Colonic mucosa (tissue), 4 donors: ENCODE data around the gene LENEP. TPM values are rescaled to one million over a fixed set of nuclear protein-coding genes. Genes with fewer than 3 reads are reported as not detected.

Experiments
- DNase-seq: peaks from one replicate; pipeline ENCODE4 v3.0.0-alpha.2; 2020
- H3K27ac ChIP-seq: fragments of 200-600 bp; one replicate; pipeline ENCODE4 v1.8.0; 2021
- H3K27me3 ChIP-seq: fragments of 200-600 bp; one replicate; pipeline ENCODE4 v1.8.0; 2021
- H3K36me3 ChIP-seq: fragments of 200-600 bp; one replicate; pipeline ENCODE4 v1.8.0; 2021
- H3K4me1 ChIP-seq: fragments of 200-600 bp; one replicate; pipeline ENCODE4 v1.8.0; 2021; ENCODE audit warnings: mild to moderate bottlenecking
- H3K4me3 ChIP-seq: fragments of 200-600 bp; one replicate; pipeline ENCODE4 v1.8.0; 2021
- H3K9ac ChIP-seq, 2 donors: one replicate each; pipeline ENCODE4 v1.7.0; 2013; ENCODE audit warnings: control low read depth in 2 of 2, low read depth in 2 of 2, low read length in 2 of 2
- H3K9me3 ChIP-seq: fragments of 200-600 bp; one replicate; pipeline ENCODE4 v1.8.0; 2021
- intact Hi-C: fragments of 100-400 bp; cut with DNase I; formaldehyde crosslinking; loops from one replicate; pipeline ENCODE4 v1.14.1; 2022
- total RNA-seq, 2 donors: library from RNA; stranded (reverse); fragmentation: NEBNext Ultra II Directional in 1 of 2; extraction: Animal tissue kit (Norgen Biotek cat#: 25700) in 1 of 2; gene quantifications; one replicate each; pipeline ENCODE4 v1.2.1, GENCODE V29; 2021
- TF ChIP-seq, protein P1 (sequence below): fragments of 200-600 bp; IDR thresholded peaks from one replicate; pipeline ENCODE4 v1.8.0; 2022; ENCODE audit warnings: antibody characterized with exemption, mild to moderate bottlenecking
- donor health status: healthy.
- donor health status: DM: no; HTN: no; CAD: no.
- donor health status: DM: no; HTN: no; CAD: no.

The LENEP gene
- total RNA-seq, 2 donors from 2014 or later: not detected

- H3K9ac ChIP-seq: peak overlapping the region; percentile 58 to 94
- peak; percentile 66 for DNase-seq
- peaks cover 8% of the 10 kb centered on the region for H3K4me1 ChIP-seq
- no peaks in the 10 kb centered on the region for H3K36me3 ChIP-seq
- no peaks in the 10 kb centered on the region for H3K9me3 ChIP-seq
- TF ChIP-seq, protein P1, sequence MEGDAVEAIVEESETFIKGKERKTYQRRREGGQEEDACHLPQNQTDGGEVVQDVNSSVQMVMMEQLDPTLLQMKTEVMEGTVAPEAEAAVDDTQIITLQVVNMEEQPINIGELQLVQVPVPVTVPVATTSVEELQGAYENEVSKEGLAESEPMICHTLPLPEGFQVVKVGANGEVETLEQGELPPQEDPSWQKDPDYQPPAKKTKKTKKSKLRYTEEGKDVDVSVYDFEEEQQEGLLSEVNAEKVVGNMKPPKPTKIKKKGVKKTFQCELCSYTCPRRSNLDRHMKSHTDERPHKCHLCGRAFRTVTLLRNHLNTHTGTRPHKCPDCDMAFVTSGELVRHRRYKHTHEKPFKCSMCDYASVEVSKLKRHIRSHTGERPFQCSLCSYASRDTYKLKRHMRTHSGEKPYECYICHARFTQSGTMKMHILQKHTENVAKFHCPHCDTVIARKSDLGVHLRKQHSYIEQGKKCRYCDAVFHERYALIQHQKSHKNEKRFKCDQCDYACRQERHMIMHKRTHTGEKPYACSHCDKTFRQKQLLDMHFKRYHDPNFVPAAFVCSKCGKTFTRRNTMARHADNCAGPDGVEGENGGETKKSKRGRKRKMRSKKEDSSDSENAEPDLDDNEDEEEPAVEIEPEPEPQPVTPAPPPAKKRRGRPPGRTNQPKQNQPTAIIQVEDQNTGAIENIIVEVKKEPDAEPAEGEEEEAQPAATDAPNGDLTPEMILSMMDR: no peak
- H3K27ac ChIP-seq: peak overlapping the region; percentile 95
- peak overlapping the region; percentile 83 for H3K4me3 ChIP-seq
- intact Hi-C loops: no loop called here
- H3K27me3 ChIP-seq: no peaks in the 10 kb centered on the region
Observed at GRCh38 chr1:154999571-155000410, 6.4 kb downstream of the LENEP start.

- intact Hi-C loops: no loop called here
- Histone ChIP-seq H3K9me3 (no peaks in the 10 kb centered on the region), H3K9ac (peak overlapping the region; percentile 92 to 94), H3K4me3 (peak overlapping the region; percentile 83), H3K27me3 (no peaks in the 10 kb centered on the region), H3K27ac (peak overlapping the region; percentile 95), H3K4me1 (peaks cover 14% of the 10 kb centered on the region), H3K36me3 (no peaks in the 10 kb centered on the region)
- TF ChIP-seq, protein P1: no peak
- peak; percentile 63 for DNase-seq
Observed at GRCh38 chr1:155000411-155000725, 7.0 kb downstream of the LENEP start.

DNA sequence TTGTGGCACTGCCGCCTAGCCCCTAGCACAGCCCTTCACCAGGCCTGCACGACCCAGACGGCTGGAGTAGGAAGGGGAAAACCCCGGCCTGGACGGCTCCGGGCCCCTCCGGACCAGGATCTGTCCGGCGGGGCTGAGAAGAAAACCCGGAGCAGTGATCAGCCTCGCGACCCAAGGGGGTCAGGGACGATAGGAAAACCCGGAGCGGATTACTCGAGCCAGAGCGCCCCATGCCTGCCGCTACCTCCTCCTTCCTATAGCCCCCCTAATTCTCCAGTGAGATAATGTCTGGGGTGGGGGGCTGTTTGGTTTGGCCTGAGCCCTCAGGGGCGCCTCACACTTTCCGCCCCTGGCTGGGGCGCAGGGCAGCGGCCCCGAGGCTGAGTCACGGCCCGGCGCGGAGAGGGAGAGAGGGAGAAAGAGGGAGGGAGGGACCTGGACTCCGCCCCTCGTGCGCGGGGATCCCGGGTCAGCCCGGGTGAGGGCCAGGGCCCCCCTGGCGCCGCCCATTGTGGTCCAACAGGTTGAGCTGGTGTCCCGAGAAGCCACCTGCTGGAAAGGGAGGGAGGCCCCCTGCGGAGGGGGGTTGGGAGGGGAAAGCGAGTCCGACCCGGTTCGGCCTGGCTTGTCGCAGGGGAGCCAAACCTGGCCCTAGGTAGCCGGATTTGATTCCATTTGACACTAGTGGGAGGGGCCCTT is 7.5 kb downstream of the LENEP start:
- Histone ChIP-seq H3K27ac (peak overlapping the region; percentile 95), H3K9me3 (no peaks in the 10 kb centered on the region), H3K9ac (peak overlapping the region; percentile 87 to 92), H3K4me3 (peak overlapping the region; percentile 83), H3K27me3 (no peaks in the 10 kb centered on the region), H3K36me3 (no peaks in the 10 kb centered on the region), H3K4me1 (peaks cover 17% of the 10 kb centered on the region)
- TF ChIP-seq, protein P1: no peak
- DNase-seq: peak; percentile 98
- intact Hi-C loops: no loop called here

DNA sequence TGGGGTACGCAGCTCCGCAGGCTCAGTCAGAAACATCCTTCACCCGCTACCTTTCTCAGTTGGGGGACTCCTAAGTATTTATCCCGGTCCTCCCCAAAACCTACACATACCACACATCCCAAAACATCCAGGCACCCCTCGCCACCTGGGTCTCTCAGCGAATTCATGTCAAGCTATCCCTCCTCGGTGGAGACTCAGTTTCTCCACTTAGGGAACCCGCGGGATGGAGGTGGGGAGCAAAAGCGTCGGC is 8.0 kb downstream of the LENEP start:
- Histone ChIP-seq H3K27ac (peak overlapping the region; percentile 95), H3K9me3 (no peaks in the 10 kb centered on the region), H3K27me3 (no peaks in the 10 kb centered on the region), H3K4me3 (peak overlapping the region; percentile 83), H3K4me1 (peaks cover 22% of the 10 kb centered on the region), H3K36me3 (no peaks in the 10 kb centered on the region), H3K9ac (peak overlapping the region; percentile 87 to 92)
- intact Hi-C loops: no loop called here
- TF ChIP-seq, protein P1: no peak
- DNase-seq: no peak

- H3K27me3 ChIP-seq: no peaks in the 10 kb centered on the region
- DNase-seq: peak; percentile 100
- H3K9ac ChIP-seq: peak overlapping the region; percentile 87 to 92
- no peaks in the 10 kb centered on the region for H3K36me3 ChIP-seq
- H3K27ac ChIP-seq: peak overlapping the region; percentile 95
- H3K9me3 ChIP-seq: no peaks in the 10 kb centered on the region
- H3K4me1 ChIP-seq: peaks cover 23% of the 10 kb centered on the region
- peak overlapping the region; percentile 83 for H3K4me3 ChIP-seq
- TF ChIP-seq, protein P1: no peak
- intact Hi-C loops: no loop called here
Observed at GRCh38 chr1:155001675-155002463, 8.5 kb downstream of the LENEP start.
